Activated CD4-positive, alpha-beta T cell treated with anti-CD3 and anti-CD28 coated beads for 36 hours (primary cell): ENCODE measurements around the gene XKR7. TPM values are rescaled to one million over a fixed set of nuclear protein-coding genes. Genes with fewer than 3 reads are reported as not detected.

Experiments
- ATAC-seq: fragments of 200-7000 bp; cut with Tn5 transposase; one replicate; pipeline ENCODE4 v1.10.0; 2021; ENCODE audit warnings: mild to moderate bottlenecking, moderate library complexity
- CTCF ChIA-PET: fragments of 350-600 bp; sonication (Branson Sonifier 250); formaldehyde crosslinking; loops from one replicate; lab custom pipeline; 2021; ENCODE audit warnings: antibody characterized with exemption; lab: Charles Lee
- POLR2A ChIA-PET: fragments of 350-600 bp; sonication (Branson Sonifier 250); formaldehyde crosslinking; loops from one replicate; lab custom pipeline; 2021; ENCODE audit warnings: antibody characterized with exemption, inconsistent platforms; lab: Charles Lee
- DNase-seq: peaks from one replicate; pipeline ENCODE4 v3.0.0-alpha.2; 2020
- H3K27ac Mint-ChIP-seq: one replicate; pipeline ENCODE4 v1.8.0; 2021; ENCODE audit warnings: mixed read lengths
- H3K27me3 Mint-ChIP-seq: one replicate; pipeline ENCODE4 v1.8.0; 2021; ENCODE audit warnings: mixed read lengths
- H3K36me3 Mint-ChIP-seq: one replicate; pipeline ENCODE4 v1.8.0; 2021; ENCODE audit warnings: low read depth, mixed read lengths
- H3K4me1 Mint-ChIP-seq: one replicate; pipeline ENCODE4 v1.8.0; 2021; ENCODE audit warnings: mixed read lengths
- H3K4me3 Mint-ChIP-seq: one replicate; pipeline ENCODE4 v1.8.0; 2021; ENCODE audit warnings: mild to moderate bottlenecking, moderate library complexity, mixed read lengths
- H3K9me3 Mint-ChIP-seq: one replicate; pipeline ENCODE4 v1.8.0; 2021; ENCODE audit warnings: low read depth, mixed read lengths
- intact Hi-C, 2 experiments: fragments of 100-400 bp; cut with DNase I in 1 of 2; cut with micrococcal nuclease in 1 of 2; formaldehyde crosslinking; loops; one replicate each; pipeline versions ENCODE4 v1.14.2 to v1.15.1; 2022 to 2024; cut with DNase I, micrococcal nuclease
- total RNA-seq, 2 experiments: library from RNA; stranded (reverse); gene quantifications; one replicate each; pipeline ENCODE4 v1.2.3, GENCODE V29; 2021

The XKR7 gene
- total RNA-seq, 2 experiments from 2014 or later, result 0.02 TPM; not detected in 1

GRCh38 chr20:32018269-32019155 lies 50.6 kb downstream of the XKR7 start:
- Mint-ChIP-seq H3K27me3 (peaks cover 56% of the 10 kb centered on the region), H3K4me1 (peaks cover 21% of the 10 kb centered on the region), H3K27ac (no peak overlapping the region), H3K36me3 (no peaks in the 10 kb centered on the region), H3K9me3 (no peaks in the 10 kb centered on the region), H3K4me3 (peak overlapping the region; percentile 60)
- CTCF ChIA-PET, result interaction anchor here (1.2 to 3.4 kb wide), 3 partner anchors 12 to 17 kb away, joined by 3 to 26 read pairs (median 20); no protein-coding TSS in a partner anchor
- DNase-seq (peak; percentile 64), ATAC-seq (peak; percentile 52)
- intact Hi-C loops, result loop anchor here in 1 of 2 experiments (1.0 kb wide), 2 partner anchors 66 to 157 kb away; partner anchors contain the start of gene PDRG1
- POLR2A ChIA-PET, result no interaction called here

DNA sequence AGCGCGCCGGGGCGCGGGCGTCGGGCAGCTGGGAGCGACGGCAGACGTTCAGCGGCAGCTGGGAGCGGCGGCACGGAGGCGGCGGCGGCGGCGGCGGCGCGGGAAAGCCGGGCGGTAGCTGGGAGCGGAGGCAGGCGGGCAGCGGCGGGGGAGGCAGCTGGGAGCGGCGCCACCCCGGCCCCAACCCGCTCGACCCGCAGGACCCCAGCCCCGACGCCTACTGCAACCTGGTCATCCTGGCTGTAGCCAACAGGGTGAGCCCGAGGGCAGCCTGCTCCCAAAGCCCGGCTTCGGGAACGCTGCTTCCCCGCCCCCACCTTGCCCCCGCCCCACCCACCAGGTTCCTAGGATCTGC lies 51.2 kb downstream of the XKR7 start:
- intact Hi-C loops, result no loop called here
- no peaks in the 10 kb centered on the region for H3K36me3 Mint-ChIP-seq
- POLR2A ChIA-PET, result no interaction called here
- H3K4me3 Mint-ChIP-seq, result peak overlapping the region; percentile 68
- H3K27ac Mint-ChIP-seq, result no peak overlapping the region
- DNase-seq, result peak; percentile 37
- H3K27me3 Mint-ChIP-seq, result peaks cover 58% of the 10 kb centered on the region
- peaks cover 21% of the 10 kb centered on the region for H3K4me1 Mint-ChIP-seq
- H3K9me3 Mint-ChIP-seq, result no peaks in the 10 kb centered on the region
- CTCF ChIA-PET, result interaction anchor here (3.4 kb wide), 1 partner anchor 12 kb away, joined by 26 read pairs; no protein-coding TSS in a partner anchor
- ATAC-seq, result no peak

DNA sequence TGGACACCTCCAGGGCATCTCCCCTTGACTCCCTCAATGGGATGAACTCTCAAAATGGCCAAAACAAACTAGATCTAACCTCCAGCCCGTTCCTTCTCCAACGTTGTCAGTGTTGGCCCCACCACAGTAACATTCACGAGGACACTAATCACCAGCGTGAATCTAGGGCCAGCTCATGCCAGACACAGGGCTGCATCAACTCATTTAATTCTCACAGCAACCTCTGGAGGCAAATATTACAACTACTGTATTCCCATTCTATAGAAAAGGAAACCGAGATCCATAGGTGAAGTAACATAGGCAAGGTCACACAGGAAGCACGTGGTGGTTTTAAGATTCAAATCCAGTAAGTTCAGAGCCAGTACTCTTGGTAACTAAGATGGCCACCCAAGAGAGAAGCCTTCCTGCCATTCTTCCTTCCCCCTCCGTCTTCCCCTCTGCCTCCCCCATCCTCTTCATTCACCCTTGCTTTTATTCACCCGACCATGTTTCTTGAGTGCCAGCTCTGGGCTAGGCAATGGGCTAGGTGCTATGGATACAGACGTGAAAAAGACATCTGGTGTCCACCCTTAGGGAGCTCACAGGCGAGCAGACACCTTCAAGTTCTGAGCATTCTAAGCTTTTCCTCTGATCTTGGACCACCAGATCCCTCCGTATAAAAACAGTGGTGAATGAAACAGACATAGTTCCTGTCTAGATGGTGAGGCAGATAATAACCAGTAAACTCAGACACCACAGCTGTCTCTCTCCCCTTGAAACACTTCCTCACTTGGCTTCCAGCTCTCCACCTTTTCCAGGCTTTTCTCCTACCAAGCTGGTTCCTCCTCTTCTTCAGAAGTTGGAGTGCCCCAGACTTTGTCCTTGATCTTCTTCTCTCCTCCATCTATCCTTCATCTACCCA lies 51.9 kb downstream of the XKR7 start:
- DNase-seq, result no peak
- H3K27ac Mint-ChIP-seq, result peak overlapping the region; percentile 20
- peaks cover 60% of the 10 kb centered on the region for H3K27me3 Mint-ChIP-seq
- POLR2A ChIA-PET, result interaction anchor here (0.5 kb wide), 1 partner anchor 29 kb away, joined by 4 read pairs; no protein-coding TSS in a partner anchor
- intact Hi-C loops, result no loop called here
- ATAC-seq, result peak; percentile 27
- no peaks in the 10 kb centered on the region for H3K9me3 Mint-ChIP-seq
- H3K36me3 Mint-ChIP-seq, result no peaks in the 10 kb centered on the region
- CTCF ChIA-PET, result interaction anchor here (3.4 kb wide), 1 partner anchor 12 kb away, joined by 26 read pairs; no protein-coding TSS in a partner anchor
- peaks cover 21% of the 10 kb centered on the region for H3K4me1 Mint-ChIP-seq
- H3K4me3 Mint-ChIP-seq, result peak overlapping the region; percentile 68

GRCh38 chr20:32021091-32021490 lies 53.1 kb downstream of the XKR7 start:
- no peak overlapping the region for H3K4me3 Mint-ChIP-seq
- DNase-seq (no peak), ATAC-seq (no peak)
- POLR2A ChIA-PET, result no interaction called here
- intact Hi-C loops, result no loop called here
- peaks cover 21% of the 10 kb centered on the region for H3K4me1 Mint-ChIP-seq
- no peaks in the 10 kb centered on the region for H3K36me3 Mint-ChIP-seq
- H3K27ac Mint-ChIP-seq, result no peak overlapping the region
- H3K9me3 Mint-ChIP-seq, result no peaks in the 10 kb centered on the region
- CTCF ChIA-PET, result interaction anchor here (3.4 kb wide), 1 partner anchor 10 kb away, joined by 26 read pairs; no protein-coding TSS in a partner anchor
- H3K27me3 Mint-ChIP-seq, result peaks cover 55% of the 10 kb centered on the region

GRCh38 chr20:32024683-32025295 lies 56.8 kb downstream of the XKR7 start:
- CTCF ChIA-PET, result interaction anchor here (0.8 to 1.5 kb wide), 2 partner anchors 13 to 240 kb away, joined by 3 to 5 read pairs; no protein-coding TSS in a partner anchor
- POLR2A ChIA-PET, result no interaction called here

GRCh38 chr20:32027643-32028042 lies 59.7 kb downstream of the XKR7 start:
- Mint-ChIP-seq H3K4me3 (no peak overlapping the region), H3K9me3 (no peaks in the 10 kb centered on the region), H3K36me3 (no peaks in the 10 kb centered on the region), H3K4me1 (no peaks in the 10 kb centered on the region), H3K27ac (no peak overlapping the region), H3K27me3 (peaks cover 23% of the 10 kb centered on the region)
- ATAC-seq, result no peak
- no peak for DNase-seq
- intact Hi-C loops, result no loop called here
- CTCF ChIA-PET, result no interaction called here
- POLR2A ChIA-PET, result no interaction called here

More at GRCh38 chr20:32024683-32025295, 56.8 kb downstream of the XKR7 start:
- H3K4me1 Mint-ChIP-seq, result peaks cover 7% of the 10 kb centered on the region
- ATAC-seq (no peak), DNase-seq (no peak)
- H3K36me3 Mint-ChIP-seq, result no peaks in the 10 kb centered on the region
- no peaks in the 10 kb centered on the region for H3K9me3 Mint-ChIP-seq
- no peak overlapping the region for H3K4me3 Mint-ChIP-seq
- H3K27ac Mint-ChIP-seq, result no peak overlapping the region
- intact Hi-C loops, result no loop called here
- H3K27me3 Mint-ChIP-seq, result peaks cover 36% of the 10 kb centered on the region

DNA sequence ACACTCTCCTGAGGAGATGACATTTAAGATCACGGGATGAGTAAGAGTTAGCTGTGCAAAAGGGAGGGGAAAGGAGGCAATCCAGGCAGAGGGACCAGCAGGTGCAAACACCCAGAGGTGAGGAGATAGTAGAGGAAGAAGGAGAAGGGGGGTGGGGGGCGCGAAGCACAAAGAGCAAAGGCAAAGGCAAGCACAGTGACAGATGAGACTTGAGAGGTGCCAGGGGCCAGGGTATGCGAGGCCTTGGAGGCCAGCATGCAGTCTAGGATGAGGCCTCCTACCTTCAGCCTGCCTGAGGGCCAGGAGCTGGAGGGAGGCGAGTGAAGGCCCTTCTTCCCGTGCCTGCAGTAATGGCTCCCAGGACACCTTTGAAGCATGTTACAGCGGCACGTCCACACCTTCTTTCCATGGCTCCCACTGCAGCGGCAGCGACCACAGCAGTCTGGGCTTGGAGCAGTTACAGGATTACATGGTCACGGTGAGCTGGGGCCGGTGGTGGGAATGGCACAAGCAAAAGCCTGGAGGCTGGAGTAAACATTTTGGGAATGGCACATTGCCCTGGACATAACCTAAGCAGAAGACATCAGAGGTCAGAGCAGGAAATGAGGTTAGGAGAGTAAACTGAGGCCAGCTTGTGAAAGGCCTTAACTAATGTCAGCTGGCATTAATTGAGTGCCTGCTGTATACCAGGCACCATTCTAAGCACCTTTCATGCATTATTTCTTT lies 60.9 kb downstream of the XKR7 start:
- no peak for DNase-seq
- intact Hi-C loops, result no loop called here
- Mint-ChIP-seq H3K27ac (no peak overlapping the region), H3K36me3 (no peaks in the 10 kb centered on the region), H3K27me3 (peaks cover 23% of the 10 kb centered on the region), H3K9me3 (no peaks in the 10 kb centered on the region), H3K4me1 (no peaks in the 10 kb centered on the region), H3K4me3 (no peak overlapping the region)
- POLR2A ChIA-PET, result interaction anchor here (0.6 kb wide), 1 partner anchor 12 kb away, joined by 8 read pairs; no protein-coding TSS in a partner anchor
- CTCF ChIA-PET, result interaction anchor here (0.6 to 5.0 kb wide), 11 partner anchors 9 to 448 kb away, joined by 3 to 32 read pairs (median 5); no protein-coding TSS in a partner anchor
- ATAC-seq, result no peak

GRCh38 chr20:32029561-32029960 lies 61.6 kb downstream of the XKR7 start:
- H3K36me3 Mint-ChIP-seq, result no peaks in the 10 kb centered on the region
- H3K4me1 Mint-ChIP-seq, result no peaks in the 10 kb centered on the region
- intact Hi-C loops, result no loop called here
- POLR2A ChIA-PET, result interaction anchor here (0.6 kb wide), 1 partner anchor 11 kb away, joined by 8 read pairs; no protein-coding TSS in a partner anchor
- CTCF ChIA-PET, result interaction anchor here (0.6 to 5.0 kb wide), 14 partner anchors 9 to 208 kb away, joined by 3 to 32 read pairs (median 6); partner anchors contain the start of genes PDRG1 and TM9SF4
- H3K27me3 Mint-ChIP-seq, result peaks cover 22% of the 10 kb centered on the region
- H3K4me3 Mint-ChIP-seq, result no peak overlapping the region
- H3K9me3 Mint-ChIP-seq, result no peaks in the 10 kb centered on the region
- H3K27ac Mint-ChIP-seq, result no peak overlapping the region
- DNase-seq (no peak), ATAC-seq (no peak)

DNA sequence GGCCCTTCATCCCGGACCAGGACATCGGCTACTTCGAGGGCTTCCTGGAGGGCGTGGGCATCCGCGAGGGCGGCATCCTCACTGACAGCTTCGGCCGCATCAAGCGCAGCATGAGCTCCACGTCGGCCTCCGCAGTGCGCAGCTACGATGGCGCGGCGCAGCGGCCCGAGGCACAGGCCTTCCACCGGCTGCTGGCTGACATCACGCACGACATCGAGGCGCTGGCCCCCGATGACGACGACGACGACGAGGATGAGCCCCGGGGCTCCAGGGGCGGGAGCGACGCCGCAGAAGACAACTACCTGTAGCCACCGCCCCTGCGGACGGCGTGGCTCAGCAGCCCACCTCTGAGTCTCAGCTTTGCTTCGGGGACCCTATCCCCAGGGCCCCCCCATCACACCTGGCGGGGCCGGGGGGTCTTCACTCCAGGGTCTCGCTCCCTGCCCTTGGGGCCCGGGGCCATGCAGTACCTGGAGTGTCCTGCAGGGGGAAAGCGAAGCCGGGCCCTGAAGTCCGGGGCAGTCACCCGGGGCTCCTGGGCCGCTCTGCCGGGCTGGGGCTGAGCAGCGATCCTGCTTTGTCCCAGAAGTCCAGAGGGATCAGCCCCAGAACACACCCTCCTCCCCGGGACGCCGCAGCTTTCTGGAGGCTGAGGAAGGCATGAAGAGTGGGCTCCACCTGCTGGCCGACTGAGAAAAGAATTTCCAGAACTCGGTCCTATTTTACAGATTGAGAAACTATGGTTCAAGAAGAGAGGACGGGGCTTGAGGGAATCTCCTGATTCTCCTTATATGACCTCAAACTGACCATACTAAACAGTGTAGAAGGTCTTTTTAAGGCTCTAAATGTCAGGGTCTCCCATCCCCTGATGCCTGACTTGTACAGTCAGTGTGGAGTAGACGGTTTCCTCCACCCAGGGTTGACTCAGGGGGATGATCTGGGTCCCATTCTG lies 63.3 kb downstream of the XKR7 start:
- ATAC-seq (peak; percentile 79), DNase-seq (peak; percentile 75)
- Mint-ChIP-seq H3K9me3 (no peaks in the 10 kb centered on the region), H3K4me3 (no peak overlapping the region), H3K36me3 (no peaks in the 10 kb centered on the region), H3K4me1 (no peaks in the 10 kb centered on the region), H3K27ac (no peak overlapping the region), H3K27me3 (peaks cover 23% of the 10 kb centered on the region)
- intact Hi-C loops, result loop anchor here (1.0 to 10.0 kb wide), 6 partner anchors 61 to 624 kb away; no protein-coding TSS in a partner anchor
- ChIA-PET POLR2A (interaction anchor here (0.6 to 0.7 kb wide), 2 partner anchors 79 to 410 kb away, joined by 3 to 4 read pairs; partner anchors contain the start of gene PDRG1), CTCF (interaction anchor here (0.5 to 5.0 kb wide), 38 partner anchors 11 to 503 kb away, joined by 3 to 32 read pairs (median 4); partner anchors contain the start of genes PDRG1 and TM9SF4)
